ENCODE data around the gene CACNG7. TPM values are rescaled to one million over a fixed set of nuclear protein-coding genes. Genes with fewer than 3 reads are reported as not detected.
A peak's percentile ranks its signal among the peaks of the same experiment; 100 is the strongest.

CACNG7 gene
- total and polyA plus RNA-seq, 3 donors from 2014 or later: 0.39 to 0.81 (median 0.53) TPM

DNA sequence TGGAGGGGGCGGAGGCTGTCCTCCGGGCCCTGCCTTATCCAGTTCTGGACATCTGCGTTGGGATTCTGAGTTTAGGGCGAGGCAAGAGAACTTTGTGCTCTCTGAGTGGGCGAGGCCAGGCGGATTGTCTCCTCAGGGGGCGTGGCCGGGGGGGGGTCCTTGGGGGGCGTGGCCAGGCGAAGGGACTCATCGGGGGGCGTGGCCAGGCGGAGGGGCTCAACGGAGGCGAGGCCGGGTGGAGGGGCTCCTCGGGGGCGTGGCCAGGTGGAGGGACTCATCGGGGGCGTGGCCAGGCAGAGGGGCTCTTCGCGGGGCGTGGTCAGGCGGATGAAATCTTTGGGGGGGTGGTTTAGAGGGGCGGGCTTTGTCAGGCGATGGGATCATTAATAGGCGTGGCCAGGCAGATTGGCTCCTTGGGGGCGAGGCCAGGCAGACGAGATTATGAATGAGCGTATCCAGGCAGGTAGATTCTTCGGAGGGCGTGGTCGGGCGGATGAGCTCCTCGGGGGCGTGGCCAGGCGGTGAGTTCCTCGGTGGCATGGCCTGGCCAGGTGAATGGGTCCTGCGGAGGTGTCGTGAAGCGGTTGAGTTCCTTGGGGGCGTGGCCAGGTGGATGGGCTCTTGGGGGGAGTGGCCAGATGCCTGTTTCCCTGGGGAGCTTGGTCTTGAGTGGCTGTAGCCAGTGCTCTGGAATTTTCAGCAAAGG lies 10.3 kb upstream of the CACNG7 start:
- Histone ChIP-seq H3K4me1 (no peaks in the 10 kb centered on the region), H3K9me3 (no peaks in the 10 kb centered on the region), H3K36me3 (ENCODE audit: low read depth, missing control alignments) (no peaks in the 10 kb centered on the region), H3K4me3 (peak overlapping the region in 1 of 2 donors; percentile 39), H3K27ac (no peak overlapping the region), H3K27me3 (no peaks in the 10 kb centered on the region)
- intact Hi-C loops (cut with DNase I; ENCODE audit: low total_unique reads): no loop called here
- 1% methylated on average over 28 to 29 of the region's 42 CpGs for WGBS, 2 donors
- no peak for TF ChIP-seq POLR2A (IDR thresholded peaks at IDR 0.05)
- TF ChIP-seq, protein P1, sequence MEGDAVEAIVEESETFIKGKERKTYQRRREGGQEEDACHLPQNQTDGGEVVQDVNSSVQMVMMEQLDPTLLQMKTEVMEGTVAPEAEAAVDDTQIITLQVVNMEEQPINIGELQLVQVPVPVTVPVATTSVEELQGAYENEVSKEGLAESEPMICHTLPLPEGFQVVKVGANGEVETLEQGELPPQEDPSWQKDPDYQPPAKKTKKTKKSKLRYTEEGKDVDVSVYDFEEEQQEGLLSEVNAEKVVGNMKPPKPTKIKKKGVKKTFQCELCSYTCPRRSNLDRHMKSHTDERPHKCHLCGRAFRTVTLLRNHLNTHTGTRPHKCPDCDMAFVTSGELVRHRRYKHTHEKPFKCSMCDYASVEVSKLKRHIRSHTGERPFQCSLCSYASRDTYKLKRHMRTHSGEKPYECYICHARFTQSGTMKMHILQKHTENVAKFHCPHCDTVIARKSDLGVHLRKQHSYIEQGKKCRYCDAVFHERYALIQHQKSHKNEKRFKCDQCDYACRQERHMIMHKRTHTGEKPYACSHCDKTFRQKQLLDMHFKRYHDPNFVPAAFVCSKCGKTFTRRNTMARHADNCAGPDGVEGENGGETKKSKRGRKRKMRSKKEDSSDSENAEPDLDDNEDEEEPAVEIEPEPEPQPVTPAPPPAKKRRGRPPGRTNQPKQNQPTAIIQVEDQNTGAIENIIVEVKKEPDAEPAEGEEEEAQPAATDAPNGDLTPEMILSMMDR (IDR thresholded peaks at IDR 0.05): no peak
- DNase-seq: peak; percentile 77

DNA sequence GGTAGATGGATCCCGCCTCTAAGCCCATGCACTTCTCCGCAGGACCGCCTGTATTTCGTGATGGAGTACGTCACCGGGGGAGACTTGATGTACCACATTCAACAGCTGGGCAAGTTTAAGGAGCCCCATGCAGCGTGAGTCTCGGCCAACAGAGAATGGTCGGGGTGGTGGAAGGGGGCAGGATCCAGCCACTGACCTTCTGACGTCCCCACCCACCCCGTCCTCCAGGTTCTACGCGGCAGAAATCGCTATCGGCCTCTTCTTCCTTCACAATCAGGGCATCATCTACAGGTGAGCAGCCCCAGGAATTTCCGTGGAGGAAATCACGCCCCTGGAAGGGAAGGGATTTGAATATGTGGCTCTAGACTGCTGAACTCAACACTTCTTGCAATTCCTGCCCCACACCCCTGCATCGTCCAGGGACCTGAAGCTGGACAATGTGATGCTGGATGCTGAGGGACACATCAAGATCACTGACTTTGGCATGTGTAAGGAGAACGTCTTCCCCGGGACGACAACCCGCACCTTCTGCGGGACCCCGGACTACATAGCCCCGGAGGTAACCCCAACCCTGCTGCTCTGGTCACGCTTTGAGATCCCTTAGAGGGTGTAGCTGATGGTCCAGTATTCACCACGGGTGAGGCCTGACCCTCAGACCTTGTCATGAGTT lies 8.8 kb upstream of the CACNG7 start:
- no peaks in the 10 kb centered on the region for H3K4me1 ChIP-seq
- no peak for TF ChIP-seq POLR2A (IDR thresholded peaks at IDR 0.05)
- TF ChIP-seq, protein P1 (IDR thresholded peaks at IDR 0.05): no peak
- no peak for DNase-seq
- no peaks in the 10 kb centered on the region for H3K9me3 ChIP-seq
- no peak overlapping the region for H3K4me3 ChIP-seq
- intact Hi-C loops (cut with DNase I; ENCODE audit: low total_unique reads): no loop called here
- 70 to 77% methylated on average over 17 to 27 of the region's 27 CpGs for WGBS, 2 donors
- H3K27ac ChIP-seq: no peak overlapping the region
- H3K36me3 ChIP-seq (ENCODE audit: low read depth, missing control alignments): no peaks in the 10 kb centered on the region
- H3K27me3 ChIP-seq: no peaks in the 10 kb centered on the region

DNA sequence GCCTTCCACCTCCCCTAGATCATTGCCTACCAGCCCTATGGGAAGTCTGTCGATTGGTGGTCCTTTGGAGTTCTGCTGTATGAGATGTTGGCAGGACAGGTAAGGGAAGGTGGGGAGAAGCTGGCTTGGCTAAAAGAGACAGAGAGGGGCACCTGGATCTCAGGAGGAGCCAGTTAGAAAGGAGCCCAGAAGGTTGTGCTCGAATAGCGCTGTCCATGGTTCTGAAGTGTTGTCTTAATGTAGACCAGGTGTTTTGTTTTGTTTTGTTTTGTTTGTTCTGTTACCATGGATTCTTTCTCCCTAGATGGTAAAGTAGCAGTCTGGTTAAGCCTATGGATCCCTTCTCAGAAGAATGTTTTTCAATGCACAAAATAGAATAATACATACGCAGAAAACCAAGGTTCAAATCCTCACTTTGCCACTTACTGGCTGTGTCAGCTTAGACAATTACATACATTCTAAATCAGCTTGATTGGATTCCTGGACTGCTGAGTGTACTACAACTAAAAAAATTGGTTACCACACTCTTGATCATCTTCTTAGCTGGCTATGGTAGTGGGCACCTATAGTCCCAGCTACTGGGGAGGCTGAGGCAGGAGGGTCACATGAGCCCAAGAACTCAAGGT lies 5.9 kb upstream of the CACNG7 start:
- WGBS, 2 donors: 46 to 47% methylated on average over 4 of the region's 4 CpGs
- no peak for TF ChIP-seq POLR2A (IDR thresholded peaks at IDR 0.05)
- TF ChIP-seq, protein P1 (IDR thresholded peaks at IDR 0.05): no peak
- H3K27me3 ChIP-seq: no peaks in the 10 kb centered on the region
- H3K9me3 ChIP-seq: no peaks in the 10 kb centered on the region
- no peaks in the 10 kb centered on the region for H3K36me3 ChIP-seq (ENCODE audit: low read depth, missing control alignments)
- intact Hi-C loops (cut with DNase I; ENCODE audit: low total_unique reads): no loop called here
- no peak overlapping the region for H3K27ac ChIP-seq
- DNase-seq: peak; percentile 45
- no peak overlapping the region for H3K4me3 ChIP-seq
- peaks cover 4% of the 10 kb centered on the region for H3K4me1 ChIP-seq

DNA sequence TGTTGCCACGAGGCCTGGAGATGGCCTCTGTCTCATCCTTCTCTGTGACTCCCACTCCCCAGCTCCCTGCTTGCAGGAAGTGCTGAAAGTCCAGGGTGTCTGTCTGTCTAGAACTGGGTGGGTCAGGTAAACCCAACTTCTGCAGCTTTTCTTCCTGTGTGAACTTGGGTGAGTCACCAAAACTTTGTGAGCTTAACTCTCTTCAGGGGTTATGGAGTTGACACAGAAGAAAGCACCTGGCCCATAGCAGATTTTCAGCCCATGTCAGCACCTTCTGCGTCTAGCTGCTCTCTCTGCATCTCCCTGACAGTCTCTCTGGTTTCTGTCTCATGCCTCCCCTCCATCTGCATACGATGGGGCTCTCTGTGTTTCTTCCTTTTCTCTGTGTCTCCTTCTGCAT lies 4.2 kb upstream of the CACNG7 start:
- Histone ChIP-seq H3K27ac (no peak overlapping the region), H3K4me3 (no peak overlapping the region), H3K4me1 (peaks cover 8% of the 10 kb centered on the region), H3K36me3 (ENCODE audit: low read depth, missing control alignments) (no peaks in the 10 kb centered on the region), H3K9me3 (no peaks in the 10 kb centered on the region), H3K27me3 (no peaks in the 10 kb centered on the region)
- WGBS, 2 donors: 52% methylated on average over 3 of the region's 3 CpGs
- TF ChIP-seq POLR2A (IDR thresholded peaks at IDR 0.05): no peak
- TF ChIP-seq, protein P1 (IDR thresholded peaks at IDR 0.05): no peak
- DNase-seq: no peak
- intact Hi-C loops (cut with DNase I; ENCODE audit: low total_unique reads): no loop called here

Measured in testis (tissue), 3 donors.